Measurements from ENCODE around the gene FAM50B.

Gene FAM50B

GRCh38 chr6:3875486-3875885, 26.3 kb downstream of the FAM50B start:
- no peak for DNase-seq

- DNase-seq: no peak
Observed at GRCh38 chr6:3876101-3876500, 26.9 kb downstream of the FAM50B start.

DNA sequence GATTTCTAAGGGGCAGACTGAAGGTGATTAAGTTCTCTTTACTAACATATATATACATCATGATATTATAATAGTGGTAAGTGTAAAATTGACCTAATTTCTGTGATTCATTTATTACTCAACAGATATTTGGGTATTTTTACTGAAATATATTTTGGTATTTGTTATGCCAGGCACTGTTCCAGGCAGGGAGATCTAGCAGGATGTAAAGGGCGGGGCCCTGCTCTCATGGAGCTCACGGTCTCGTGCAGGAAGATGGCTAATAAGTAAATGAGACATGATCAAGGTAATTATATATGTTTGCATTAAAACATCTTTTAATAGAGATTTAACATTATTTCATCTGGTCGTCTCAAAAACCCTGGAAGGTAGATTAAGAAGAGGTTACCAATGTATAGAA, 27.7 kb downstream of the FAM50B start:
- no peak for DNase-seq

- no peak for DNase-seq
Observed at GRCh38 chr6:3878048-3878666, 29.0 kb downstream of the FAM50B start.

DNA sequence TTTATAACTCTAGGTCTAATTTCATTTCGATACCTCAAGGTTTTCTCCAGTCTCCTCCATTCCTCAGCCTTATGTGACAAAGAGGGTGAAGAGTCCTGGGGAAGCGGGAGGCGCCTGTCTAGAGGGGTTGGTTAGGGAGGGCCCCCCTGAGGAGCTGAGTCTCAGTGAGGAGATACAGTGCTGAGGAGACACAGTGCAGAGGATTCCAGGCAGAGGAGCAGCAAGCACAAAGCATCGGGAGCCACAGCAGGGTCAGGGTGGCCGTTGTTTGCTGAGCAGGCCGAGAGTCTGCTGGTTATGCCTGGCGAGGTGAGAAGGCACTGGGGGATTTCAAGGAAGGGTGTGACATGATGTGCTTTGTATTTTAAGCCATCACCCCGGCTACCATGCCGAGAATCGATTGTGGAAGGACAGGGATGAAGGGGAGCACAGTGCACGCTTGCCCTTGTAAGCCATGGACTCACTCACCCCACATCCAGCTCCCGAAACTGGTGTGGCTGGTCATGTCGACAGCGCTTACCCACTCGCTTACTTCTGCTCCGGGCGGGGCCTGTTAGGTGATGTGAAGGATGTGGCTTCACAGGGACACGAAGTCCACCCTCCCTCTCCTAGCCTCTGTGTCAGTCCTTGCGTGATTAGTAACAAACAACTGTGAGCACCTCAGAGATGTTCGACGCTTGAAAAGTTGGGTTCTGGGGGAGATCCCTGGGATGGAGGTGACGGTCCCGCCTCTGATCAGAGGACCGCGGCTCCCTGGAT, 30.2 kb downstream of the FAM50B start:
- DNase-seq: no peak

- DNase-seq: no peak
Observed at GRCh38 chr6:3881711-3882421, 32.7 kb downstream of the FAM50B start.

DNA sequence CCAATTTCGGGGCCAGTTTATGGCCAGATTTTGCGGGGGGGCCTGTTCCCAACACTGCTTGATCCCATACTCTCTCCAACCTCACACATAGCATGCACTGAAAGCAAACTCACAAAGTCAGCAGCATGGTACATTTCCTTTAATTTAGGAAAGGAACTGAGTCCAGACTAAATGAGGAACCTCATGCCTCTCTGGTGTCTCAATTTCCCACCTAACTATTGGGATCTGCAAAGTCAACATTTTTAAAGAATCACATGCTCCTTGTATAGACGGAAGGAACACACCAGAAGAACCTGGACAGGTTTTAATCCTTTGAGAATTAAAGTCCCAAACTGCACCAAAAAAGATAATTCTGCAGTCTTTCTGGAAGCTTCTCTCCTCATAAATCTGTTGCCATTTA, 33.3 kb downstream of the FAM50B start:
- DNase-seq: no peak

DNA sequence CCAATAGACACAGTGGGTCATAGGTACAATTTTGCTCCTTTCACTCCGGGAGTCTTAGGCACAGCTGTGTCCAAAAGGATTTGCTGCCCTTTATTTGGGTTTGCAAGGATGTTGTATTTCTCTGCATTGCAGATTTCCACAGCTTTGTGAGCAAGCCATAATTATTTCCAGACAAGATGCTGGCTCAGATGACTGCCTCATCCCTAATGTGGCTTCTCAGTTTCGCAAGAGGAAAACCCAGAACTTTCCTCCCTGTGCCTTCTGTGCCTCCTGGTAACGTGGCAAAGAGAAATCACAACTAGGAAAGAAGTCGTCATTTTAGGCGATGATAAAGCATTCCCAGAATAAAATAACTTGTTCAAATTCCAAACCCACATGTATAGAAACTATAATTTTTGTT, 33.7 kb downstream of the FAM50B start:
- no peak for DNase-seq

GRCh38 chr6:3884007-3884745, 35.0 kb downstream of the FAM50B start:
- no peak for DNase-seq

DNA sequence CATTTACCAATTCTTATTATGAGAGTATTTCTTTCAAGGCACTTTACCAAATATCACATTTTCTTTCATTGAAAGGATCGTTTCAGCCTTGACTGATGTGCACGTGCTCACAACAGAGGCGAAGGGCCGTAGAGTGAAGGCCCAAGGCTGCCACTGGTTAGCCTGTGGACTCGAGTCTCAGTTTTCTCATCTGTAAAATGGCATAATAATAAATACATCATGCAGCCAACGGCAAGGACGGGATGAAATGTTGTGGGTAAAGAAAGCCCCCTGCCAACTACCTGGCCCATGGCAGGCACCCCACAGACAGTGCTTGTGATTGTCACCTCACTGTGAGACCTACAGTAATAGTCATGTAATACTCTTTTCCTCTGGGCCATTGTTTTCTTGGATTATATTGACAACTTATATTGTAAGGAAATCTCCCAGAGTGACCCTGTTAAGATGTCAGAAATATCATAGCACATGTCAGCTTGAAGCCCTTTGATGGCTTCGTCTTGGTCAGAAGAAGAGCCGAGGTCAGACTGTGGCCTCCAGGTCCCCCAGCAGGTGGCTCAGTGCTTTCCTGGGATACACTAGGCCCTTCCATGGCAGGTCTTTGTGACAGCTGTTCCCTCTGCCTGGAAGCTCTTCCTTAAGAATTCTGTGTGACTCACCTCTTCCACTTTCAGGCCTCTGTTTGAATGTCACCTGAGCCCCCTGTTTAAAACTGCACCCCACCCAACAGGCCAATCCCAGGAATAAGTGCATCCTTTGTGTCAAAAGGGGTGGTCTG, 36.3 kb downstream of the FAM50B start:
- DNase-seq: no peak

DNA sequence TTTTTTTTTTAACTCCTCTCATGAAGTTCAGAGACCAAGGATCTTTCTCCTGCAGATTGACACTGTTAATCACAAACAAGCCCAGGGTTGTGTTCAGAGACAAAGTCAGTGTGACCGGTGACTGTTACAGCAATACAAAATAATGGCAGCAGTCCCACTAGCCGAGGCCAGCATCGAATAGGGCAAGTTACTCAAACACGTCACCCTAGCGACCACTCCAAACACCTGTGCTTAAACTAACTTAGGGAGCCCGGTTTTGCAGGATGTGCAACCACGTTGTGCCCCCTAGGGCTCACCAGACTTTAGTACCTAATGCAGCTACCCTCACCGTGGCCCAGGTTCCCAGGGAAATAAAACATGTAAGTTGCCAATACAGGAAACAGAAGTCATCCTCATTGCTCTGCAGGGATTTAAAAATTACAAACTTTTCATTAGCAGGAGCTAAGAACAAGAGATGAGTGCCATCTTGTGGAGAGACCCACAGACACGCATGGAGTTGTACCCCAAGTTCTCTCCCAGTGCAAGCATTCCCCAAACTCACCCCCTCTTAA, 38.1 kb downstream of the FAM50B start:
- no peak for DNase-seq

DNA sequence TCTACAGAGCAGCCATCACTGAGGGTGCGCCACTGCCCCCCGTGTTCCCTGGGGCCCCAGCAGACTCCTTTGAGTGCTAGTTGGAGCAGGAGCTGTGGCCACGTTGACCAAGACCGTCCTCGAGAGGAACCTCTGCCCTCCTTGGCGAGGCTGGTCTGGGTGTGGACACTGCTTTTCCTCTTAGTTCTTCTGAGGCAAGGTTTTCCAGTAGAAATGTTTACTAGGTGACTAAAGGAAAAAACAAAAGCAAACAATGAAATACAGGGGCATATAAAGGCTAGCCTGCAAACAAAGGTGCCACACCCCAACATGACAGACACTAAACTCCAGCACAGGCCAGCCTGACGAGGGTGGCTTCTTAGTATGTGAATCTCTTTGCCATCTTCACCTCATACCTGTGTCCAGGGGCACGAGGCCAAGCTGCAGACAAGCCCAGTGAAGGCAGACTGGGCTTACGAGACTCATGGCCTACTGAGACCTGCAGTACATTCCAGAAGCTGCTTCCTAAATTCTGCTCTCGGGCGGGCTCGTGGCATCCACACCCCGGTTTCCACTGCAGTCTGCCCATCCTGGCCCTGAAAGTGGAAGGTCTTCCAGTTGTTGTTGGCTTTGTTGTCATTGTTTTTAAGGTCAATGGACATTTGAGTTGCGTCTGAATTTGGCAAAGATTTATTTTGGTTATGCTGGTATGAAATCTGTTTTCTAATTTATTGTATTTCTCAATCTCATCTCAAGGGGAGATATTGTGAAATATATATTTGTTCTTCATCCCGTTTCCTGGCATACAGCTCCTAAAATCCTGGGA, 39.2 kb downstream of the FAM50B start:
- DNase-seq: no peak

GRCh38 chr6:3890047-3890446, 40.9 kb downstream of the FAM50B start:
- no peak for DNase-seq

GRCh38 chr6:3891883-3892282, 42.7 kb downstream of the FAM50B start:
- no peak for DNase-seq

DNA sequence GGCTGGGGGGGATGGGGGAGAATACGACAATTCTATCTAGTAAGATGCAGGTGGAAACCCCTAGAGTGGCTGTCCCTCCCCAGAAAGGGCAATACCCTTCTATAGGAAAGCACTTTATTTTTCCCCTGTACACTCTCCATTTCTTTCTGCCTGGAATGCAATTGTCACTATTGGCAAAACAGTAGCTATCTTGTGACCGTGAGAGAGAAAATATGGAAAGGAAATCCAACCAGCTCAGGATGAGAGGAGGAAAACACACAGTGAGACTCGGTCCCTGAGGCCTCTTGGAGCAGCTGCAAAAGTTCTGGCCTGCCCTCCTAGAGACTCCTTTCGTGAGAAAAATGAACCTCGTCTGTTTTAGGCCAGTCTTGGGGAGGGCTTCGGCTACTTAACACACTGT, 43.4 kb downstream of the FAM50B start:
- no peak for DNase-seq

GRCh38 chr6:3893487-3893886, 44.3 kb downstream of the FAM50B start:
- no peak for DNase-seq

DNA sequence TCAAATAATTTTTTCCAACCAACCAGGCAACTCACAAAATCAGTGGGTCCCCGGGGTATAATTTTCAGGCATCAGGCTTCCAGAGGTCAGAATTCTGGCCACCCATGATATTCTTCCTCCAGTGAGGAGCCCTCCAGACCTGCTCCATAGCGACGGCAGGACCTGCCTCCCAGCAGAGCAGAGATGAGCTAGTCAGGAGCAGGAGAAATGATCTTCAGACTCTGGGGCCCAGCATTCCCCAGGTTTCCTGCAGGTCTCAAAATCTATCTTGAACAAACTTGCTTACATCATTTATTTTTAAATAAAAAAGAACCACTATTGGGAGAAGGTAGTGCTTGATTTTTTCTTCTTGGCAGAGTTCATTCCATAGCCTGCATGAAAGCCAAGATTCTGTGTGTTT, 44.7 kb downstream of the FAM50B start:
- no peak for DNase-seq

- no peak for DNase-seq
Observed at GRCh38 chr6:3894590-3895311, 45.6 kb downstream of the FAM50B start.

GRCh38 chr6:3895312-3895653, 46.1 kb downstream of the FAM50B start:
- no peak for DNase-seq

DNA sequence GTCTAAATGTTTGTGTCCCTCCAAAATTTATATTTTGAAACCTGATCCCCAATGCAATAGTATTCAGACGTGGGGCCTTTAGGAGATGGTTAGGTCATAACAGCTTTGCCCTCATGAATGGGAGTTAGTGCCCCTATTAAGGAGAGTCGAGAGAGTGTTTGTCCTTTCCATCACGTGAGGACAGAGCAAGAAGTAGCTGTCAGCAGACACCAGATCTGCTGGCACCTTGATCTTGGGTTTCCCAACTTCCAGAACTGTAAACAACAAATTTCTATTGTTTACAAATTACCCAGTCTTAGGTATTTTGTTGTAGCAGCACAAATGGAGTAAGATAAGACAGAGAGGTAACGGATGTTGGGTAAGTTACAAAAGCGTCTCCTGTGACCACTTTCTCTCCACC, 46.6 kb downstream of the FAM50B start:
- DNase-seq: no peak

All from activated CD4-positive, CD25-positive, alpha-beta regulatory T cell treated with anti-CD3 and anti-CD28 coated beads, Interleukin-2, amount 50 U/mL, for 72 hours (primary cell).